Gastrocnemius medialis (tissue), 4 donors: Measurements from ENCODE around the gene SLC8B1. TPM values are rescaled to one million over a fixed set of nuclear protein-coding genes. Genes with fewer than 3 reads are reported as not detected.

ENCODE experiments used
- ATAC-seq, 2 donors: fragments of 150-250 bp; one replicate each; pipeline ENCODE4 v1.9.1; 2016
- DNase-seq, 2 donors: peaks; one replicate each; pipeline ENCODE4 v3.0.0-alpha.2; 2019
- H3K27ac ChIP-seq, 4 donors: fragments of 200-600 bp; sonication (generic); 1 replicate in 1 of 4; 2 replicates in 3 of 4; pipeline ENCODE4 v1.5.1; 2016 to 2018; ENCODE audit warnings: mild to moderate bottlenecking in 2 of 4, moderate library complexity in 1 of 4
- H3K27me3 ChIP-seq, 3 donors: fragments of 200-600 bp; sonication (generic) in 2 of 3; 1 replicate in 1 of 3; 2 replicates in 2 of 3; pipeline versions ENCODE4 v1.5.1 to v1.6.0; 2016 to 2019; ENCODE audit warnings: mild to moderate bottlenecking in 1 of 3, moderate library complexity in 1 of 3
- H3K36me3 ChIP-seq, 2 donors: fragments of 200-600 bp; sonication (generic) in 1 of 2; one replicate each; pipeline ENCODE4 v1.5.1; 2017 to 2018
- H3K4me1 ChIP-seq, 2 donors: fragments of 200-600 bp; sonication (generic) in 1 of 2; one replicate each; pipeline ENCODE4 v1.5.1; 2016 to 2017; ENCODE audit warnings: mild to moderate bottlenecking in 2 of 2
- H3K4me3 ChIP-seq, 4 donors: fragments of 200-600 bp; sonication (generic) in 3 of 4; 1 replicate in 1 of 4; 2 replicates in 3 of 4; pipeline ENCODE4 v1.5.1; 2016 to 2019; ENCODE audit warnings: mild to moderate bottlenecking in 2 of 4
- H3K9me3 ChIP-seq, 3 donors: fragments of 200-600 bp; sonication (generic) in 2 of 3; 1 replicate in 1 of 3; 2 replicates in 2 of 3; pipeline ENCODE4 v1.5.1; 2016 to 2019
- POLR2A ChIP-seq, 2 donors: fragments of 450-650 bp; IDR thresholded peaks; one replicate each; pipeline ENCODE4 v1.6.1; 2017; ENCODE audit warnings: antibody characterized with exemption in 2 of 2, mild to moderate bottlenecking in 2 of 2, moderate library complexity in 2 of 2
- in situ Hi-C, 4 donors: fragments of 200-750 bp; cut with MboI; loops; one replicate each; pipeline versions ENCODE4 v1.15.0 to v1.8.0; 2017; ENCODE audit warnings: low sequenced_read_pairs in 4 of 4
- intact Hi-C: fragments of 100-400 bp; cut with DNase I; formaldehyde crosslinking; loops from one replicate; pipeline ENCODE4 v1.15.1; 2023; ENCODE audit warnings: low total_unique reads
- total RNA-seq, 4 donors: library from RNA; depleted of rRNA; stranded (reverse); fragments of >200 nt; gene quantifications; one replicate each; pipeline versions ENCODE4 v1.1.0 to v1.2.3, GENCODE V29; 2016
- TF ChIP-seq, protein P1 (sequence below), 5 experiments: fragments of 450-650 bp in 3 of 5; fragments of 200-600 bp in 2 of 5; sonication (generic) in 2 of 5; IDR thresholded peaks in 4 of 5; conservative IDR thresholded peaks in 1 of 5; 1 replicate in 4 of 5; 2 replicates in 1 of 5; pipeline ENCODE4 v1.5.1; 2016 to 2019; ENCODE audit warnings: antibody characterized with exemption in 5 of 5, mild to moderate bottlenecking in 3 of 5, moderate library complexity in 3 of 5

Gene SLC8B1
- total RNA-seq, 4 donors from 2014 or later = 8.2 to 21.2 (median 14.5) TPM

GRCh38 chr12:113253532-113254285 is 81.2 kb downstream of the SLC8B1 start:
- peaks cover 0 to 3% of the 10 kb centered on the region in 2 donors for H3K36me3 ChIP-seq
- DNase-seq = no peak

DNA sequence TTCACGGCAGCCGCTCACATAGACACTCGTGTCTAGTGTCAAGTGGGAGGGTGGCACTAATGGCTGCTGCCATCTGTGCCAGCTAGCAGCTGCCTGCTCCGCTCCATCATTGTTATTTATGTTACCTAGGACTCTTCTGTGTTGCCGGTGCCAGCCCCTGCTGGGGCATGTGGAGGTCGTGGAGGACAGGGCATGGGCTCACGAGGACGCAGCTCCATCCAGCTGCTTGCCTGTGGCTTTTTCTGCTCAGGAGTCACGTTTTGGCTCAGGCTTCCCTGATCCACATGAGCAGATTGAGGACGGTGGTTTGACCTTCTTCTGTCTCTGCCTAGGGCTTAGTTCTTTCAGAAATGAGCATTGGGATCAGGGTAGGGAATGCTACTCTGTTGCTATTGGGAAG is 82.4 kb downstream of the SLC8B1 start:
- Histone ChIP-seq H3K27ac (peak overlapping the region; percentile 92 to 99 (median 96)), H3K27me3 (no peaks in the 10 kb centered on the region), H3K4me1 (peaks cover 21 to 40% of the 10 kb centered on the region in 2 donors), H3K9me3 (no peaks in the 10 kb centered on the region), H3K4me3 (no peak overlapping the region), H3K36me3 (peaks cover 0 to 3% of the 10 kb centered on the region in 2 donors)
- peak; percentile 65 to 83 for DNase-seq
- intact Hi-C loops = no loop called here
- peak in 1 of 2 donors; percentile 24 for TF ChIP-seq POLR2A (IDR thresholded peaks at IDR 0.05)
- TF ChIP-seq, protein P1, sequence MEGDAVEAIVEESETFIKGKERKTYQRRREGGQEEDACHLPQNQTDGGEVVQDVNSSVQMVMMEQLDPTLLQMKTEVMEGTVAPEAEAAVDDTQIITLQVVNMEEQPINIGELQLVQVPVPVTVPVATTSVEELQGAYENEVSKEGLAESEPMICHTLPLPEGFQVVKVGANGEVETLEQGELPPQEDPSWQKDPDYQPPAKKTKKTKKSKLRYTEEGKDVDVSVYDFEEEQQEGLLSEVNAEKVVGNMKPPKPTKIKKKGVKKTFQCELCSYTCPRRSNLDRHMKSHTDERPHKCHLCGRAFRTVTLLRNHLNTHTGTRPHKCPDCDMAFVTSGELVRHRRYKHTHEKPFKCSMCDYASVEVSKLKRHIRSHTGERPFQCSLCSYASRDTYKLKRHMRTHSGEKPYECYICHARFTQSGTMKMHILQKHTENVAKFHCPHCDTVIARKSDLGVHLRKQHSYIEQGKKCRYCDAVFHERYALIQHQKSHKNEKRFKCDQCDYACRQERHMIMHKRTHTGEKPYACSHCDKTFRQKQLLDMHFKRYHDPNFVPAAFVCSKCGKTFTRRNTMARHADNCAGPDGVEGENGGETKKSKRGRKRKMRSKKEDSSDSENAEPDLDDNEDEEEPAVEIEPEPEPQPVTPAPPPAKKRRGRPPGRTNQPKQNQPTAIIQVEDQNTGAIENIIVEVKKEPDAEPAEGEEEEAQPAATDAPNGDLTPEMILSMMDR (IDR thresholded peaks at IDR 0.05 in 4 of 5, conservative IDR thresholded peaks at IDR 0.05 in 1 of 5) = no peak
- ATAC-seq = peak; percentile 86 to 87
- in situ Hi-C loops = no loop called here

More at GRCh38 chr12:113253532-113254285, 81.2 kb downstream of the SLC8B1 start:
- peak in 1 of 2 donors; percentile 4 for ATAC-seq
- Histone ChIP-seq H3K4me3 (no peak overlapping the region), H3K4me1 (peaks cover 16 to 32% of the 10 kb centered on the region in 2 donors), H3K9me3 (no peaks in the 10 kb centered on the region), H3K27me3 (no peaks in the 10 kb centered on the region), H3K27ac (peak overlapping the region; percentile 92 to 99 (median 96))
- intact Hi-C loops (no loop called here), in situ Hi-C loops (no loop called here)
- TF ChIP-seq, protein P1 (IDR thresholded peaks at IDR 0.05 in 4 of 5, conservative IDR thresholded peaks at IDR 0.05 in 1 of 5) = no peak
- no peak for TF ChIP-seq POLR2A (IDR thresholded peaks at IDR 0.05)

- ATAC-seq = no peak
- H3K27ac ChIP-seq = peak overlapping the region; percentile 92 to 99 (median 96)
- H3K4me3 ChIP-seq = no peak overlapping the region
- DNase-seq = no peak
- peaks cover 0 to 3% of the 10 kb centered on the region in 2 donors for H3K36me3 ChIP-seq
- H3K9me3 ChIP-seq = no peaks in the 10 kb centered on the region
- no peaks in the 10 kb centered on the region for H3K27me3 ChIP-seq
- intact Hi-C loops = no loop called here
- TF ChIP-seq, protein P1 (IDR thresholded peaks at IDR 0.05 in 4 of 5, conservative IDR thresholded peaks at IDR 0.05 in 1 of 5) = no peak
- no peak for TF ChIP-seq POLR2A (IDR thresholded peaks at IDR 0.05)
- peaks cover 30 to 49% of the 10 kb centered on the region in 2 donors for H3K4me1 ChIP-seq
- in situ Hi-C loops = no loop called here
These were observed 83.4 kb downstream of the SLC8B1 start for GRCh38 chr12:113251404-113252070.

GRCh38 chr12:113250045-113250444 is 84.9 kb downstream of the SLC8B1 start:
- Histone ChIP-seq H3K4me3 (no peak overlapping the region), H3K36me3 (peaks cover 0 to 3% of the 10 kb centered on the region in 2 donors), H3K27me3 (no peaks in the 10 kb centered on the region), H3K9me3 (no peaks in the 10 kb centered on the region), H3K27ac (peak overlapping the region; percentile 92 to 99 (median 96)), H3K4me1 (peaks cover 43 to 63% of the 10 kb centered on the region in 2 donors)
- intact Hi-C loops = no loop called here
- in situ Hi-C loops = no loop called here
- DNase-seq (no peak), ATAC-seq (no peak)
- TF ChIP-seq, protein P1 (IDR thresholded peaks at IDR 0.05 in 4 of 5, conservative IDR thresholded peaks at IDR 0.05 in 1 of 5) = no peak
- TF ChIP-seq POLR2A (IDR thresholded peaks at IDR 0.05) = no peak
